ENCODE data around the gene PERCC1.

PERCC1 gene

DNA sequence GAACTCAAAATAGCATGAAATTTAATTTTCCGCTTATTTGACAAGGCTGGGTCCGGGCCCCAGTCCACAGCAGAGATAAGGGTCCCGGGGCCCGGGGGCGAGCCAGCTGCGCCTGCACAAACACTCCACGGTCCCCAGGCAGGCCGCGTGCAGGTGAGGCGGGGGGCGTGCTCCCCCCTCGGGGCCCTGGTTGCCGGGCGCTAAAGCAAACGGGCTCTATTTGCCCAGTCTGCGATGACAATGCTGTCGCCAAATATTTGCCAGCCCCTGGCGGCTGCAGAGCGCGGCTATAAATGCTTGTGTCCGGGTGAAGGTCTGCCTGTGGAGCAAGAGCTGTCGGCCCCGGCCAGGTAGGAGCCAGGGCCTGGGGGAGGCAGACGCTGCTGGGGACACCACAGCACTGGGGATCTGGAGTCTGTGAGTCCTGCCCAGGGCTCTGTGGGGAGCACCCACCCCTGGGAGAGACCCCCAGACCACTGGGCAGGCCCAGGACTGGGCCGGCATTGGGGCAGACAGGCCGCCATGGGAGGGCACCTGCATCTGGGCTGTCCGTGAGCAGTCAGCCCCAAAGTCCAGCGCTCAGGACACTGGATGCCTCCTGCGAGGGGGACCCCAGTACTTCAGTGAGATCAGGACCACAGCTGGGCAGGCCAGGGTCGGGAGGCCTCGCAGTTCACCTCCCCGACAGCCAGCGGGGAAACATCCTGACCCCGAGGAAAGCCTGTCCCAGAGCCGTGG is at the start of gene PERCC1:
Gene PERCC1 (plus strand): TSS at position 320 of the 738 bp plus-strand sequence. CDS start 1,516 bp downstream, outside the sequence.
- Histone ChIP-seq H3K9me3 (ENCODE audit: severe bottlenecking) (no peaks in the 10 kb centered on the region), H3K4me3 (ENCODE audit: low read depth, low read length) (no peak within 1 kb of the TSS), H3K36me3 (no peaks in the 10 kb centered on the region), H3K27me3 (ENCODE audit: insufficient read depth, low read depth, severe bottlenecking) (no peaks in the 10 kb centered on the region), H3K27ac (no peak within 1 kb of the TSS)
- no peak for DNase-seq
- TF ChIP-seq, protein P1, sequence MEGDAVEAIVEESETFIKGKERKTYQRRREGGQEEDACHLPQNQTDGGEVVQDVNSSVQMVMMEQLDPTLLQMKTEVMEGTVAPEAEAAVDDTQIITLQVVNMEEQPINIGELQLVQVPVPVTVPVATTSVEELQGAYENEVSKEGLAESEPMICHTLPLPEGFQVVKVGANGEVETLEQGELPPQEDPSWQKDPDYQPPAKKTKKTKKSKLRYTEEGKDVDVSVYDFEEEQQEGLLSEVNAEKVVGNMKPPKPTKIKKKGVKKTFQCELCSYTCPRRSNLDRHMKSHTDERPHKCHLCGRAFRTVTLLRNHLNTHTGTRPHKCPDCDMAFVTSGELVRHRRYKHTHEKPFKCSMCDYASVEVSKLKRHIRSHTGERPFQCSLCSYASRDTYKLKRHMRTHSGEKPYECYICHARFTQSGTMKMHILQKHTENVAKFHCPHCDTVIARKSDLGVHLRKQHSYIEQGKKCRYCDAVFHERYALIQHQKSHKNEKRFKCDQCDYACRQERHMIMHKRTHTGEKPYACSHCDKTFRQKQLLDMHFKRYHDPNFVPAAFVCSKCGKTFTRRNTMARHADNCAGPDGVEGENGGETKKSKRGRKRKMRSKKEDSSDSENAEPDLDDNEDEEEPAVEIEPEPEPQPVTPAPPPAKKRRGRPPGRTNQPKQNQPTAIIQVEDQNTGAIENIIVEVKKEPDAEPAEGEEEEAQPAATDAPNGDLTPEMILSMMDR (IDR thresholded peaks at IDR 0.05; ENCODE audit: low read depth, low read length): no peak

DNA sequence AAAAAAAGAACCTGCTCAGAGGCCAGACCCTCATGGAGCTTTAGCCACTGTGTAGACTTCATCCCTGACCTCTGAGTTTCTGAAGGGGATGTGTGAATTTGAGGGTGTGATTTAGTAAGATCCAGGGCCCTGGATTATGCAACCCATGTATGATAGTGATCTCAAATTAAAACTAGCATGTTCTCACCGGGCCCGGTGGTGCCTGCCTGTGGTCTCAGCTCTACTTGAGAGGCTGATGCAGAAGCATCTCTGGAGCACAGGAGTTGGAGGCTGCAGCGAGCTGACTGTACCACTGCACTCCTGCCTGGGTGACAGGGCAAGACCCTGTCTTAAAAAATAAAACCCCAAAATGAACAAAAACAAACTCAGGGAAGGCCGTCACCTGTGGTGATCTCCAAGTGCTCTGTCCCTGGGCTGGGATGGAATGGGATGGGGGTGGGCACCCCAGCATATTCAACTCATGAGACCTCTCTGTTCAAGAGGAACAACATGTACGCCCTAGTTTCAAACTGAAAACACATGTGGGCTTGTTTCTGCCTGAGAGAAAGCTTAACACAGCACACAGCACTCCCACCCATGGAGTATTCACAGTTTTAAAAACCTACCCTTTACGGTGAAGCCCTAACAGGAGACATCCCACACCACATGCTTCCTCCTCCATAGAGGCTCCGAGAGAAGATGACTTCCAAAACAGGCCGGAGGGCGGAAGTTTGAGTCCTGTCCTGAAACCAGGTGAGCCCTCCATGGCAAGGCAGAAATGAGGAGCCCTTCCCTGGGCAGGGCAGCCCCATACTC is 49.1 kb upstream of the PERCC1 start:
- H3K27me3 ChIP-seq (ENCODE audit: insufficient read depth, low read depth, severe bottlenecking): no peaks in the 10 kb centered on the region
- no peaks in the 10 kb centered on the region for H3K9me3 ChIP-seq (ENCODE audit: severe bottlenecking)
- H3K27ac ChIP-seq: no peak overlapping the region
- H3K4me3 ChIP-seq (ENCODE audit: low read depth, low read length): no peak overlapping the region
- DNase-seq: no peak
- TF ChIP-seq, protein P1 (IDR thresholded peaks at IDR 0.05; ENCODE audit: low read depth, low read length): no peak
- H3K36me3 ChIP-seq: no peaks in the 10 kb centered on the region; the same call in 1 of the 2 replicates

DNA sequence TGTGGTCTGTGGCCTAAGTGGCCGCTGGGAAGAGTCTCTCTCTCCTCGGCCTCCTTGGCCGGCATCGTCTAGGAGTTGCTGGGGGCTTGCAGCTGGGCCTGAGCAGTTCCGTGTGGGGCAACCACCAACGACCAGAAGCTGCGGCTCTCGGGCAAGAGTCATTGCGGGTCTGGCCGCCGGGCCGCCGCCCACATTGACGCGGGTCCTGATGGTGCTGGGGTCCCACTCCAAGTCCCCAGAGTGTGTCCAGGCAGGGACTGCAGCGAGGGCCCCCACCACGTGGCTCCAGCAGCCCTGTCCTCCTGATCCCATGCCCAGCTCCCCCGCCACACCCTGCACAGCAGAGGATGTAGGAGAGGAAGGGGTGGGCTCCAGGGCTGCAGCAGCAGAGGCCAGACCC is 47.3 kb upstream of the PERCC1 start:
- H3K9me3 ChIP-seq (ENCODE audit: severe bottlenecking): no peaks in the 10 kb centered on the region
- TF ChIP-seq, protein P1 (IDR thresholded peaks at IDR 0.05; ENCODE audit: low read depth, low read length): no peak
- no peaks in the 10 kb centered on the region; the same call in 1 of the 2 replicates for H3K36me3 ChIP-seq
- DNase-seq: no peak
- H3K27me3 ChIP-seq (ENCODE audit: insufficient read depth, low read depth, severe bottlenecking): no peaks in the 10 kb centered on the region
- H3K4me3 ChIP-seq (ENCODE audit: low read depth, low read length): no peak overlapping the region
- no peak overlapping the region for H3K27ac ChIP-seq

DNA sequence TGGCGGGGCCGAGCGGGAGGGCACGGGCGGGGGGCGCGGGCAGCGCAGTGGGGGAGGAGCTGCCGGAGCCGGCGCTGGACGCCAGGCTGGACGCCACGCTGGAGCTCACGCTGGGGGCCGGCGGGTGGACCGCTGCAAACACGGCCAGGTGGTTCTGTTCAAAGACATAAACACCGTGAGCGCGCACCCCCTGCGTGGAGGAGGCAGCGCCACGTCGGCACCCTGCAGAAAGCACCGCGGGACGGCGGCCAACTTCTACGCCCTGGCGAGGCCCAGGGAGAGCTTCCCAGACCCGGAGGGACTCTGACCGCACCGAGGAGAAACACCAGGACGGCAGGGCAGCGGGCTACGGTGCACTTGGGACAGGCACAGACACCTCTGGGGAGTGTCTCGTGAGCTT is 45.6 kb upstream of the PERCC1 start:
- Histone ChIP-seq H3K36me3 (peaks cover 4% of the 10 kb centered on the region), H3K27ac (no peak overlapping the region), H3K4me3 (ENCODE audit: low read depth, low read length) (no peak overlapping the region), H3K9me3 (ENCODE audit: severe bottlenecking) (no peaks in the 10 kb centered on the region), H3K27me3 (ENCODE audit: insufficient read depth, low read depth, severe bottlenecking) (no peaks in the 10 kb centered on the region)
- TF ChIP-seq, protein P1 (IDR thresholded peaks at IDR 0.05; ENCODE audit: low read depth, low read length): no peak
- no peak for DNase-seq

DNA sequence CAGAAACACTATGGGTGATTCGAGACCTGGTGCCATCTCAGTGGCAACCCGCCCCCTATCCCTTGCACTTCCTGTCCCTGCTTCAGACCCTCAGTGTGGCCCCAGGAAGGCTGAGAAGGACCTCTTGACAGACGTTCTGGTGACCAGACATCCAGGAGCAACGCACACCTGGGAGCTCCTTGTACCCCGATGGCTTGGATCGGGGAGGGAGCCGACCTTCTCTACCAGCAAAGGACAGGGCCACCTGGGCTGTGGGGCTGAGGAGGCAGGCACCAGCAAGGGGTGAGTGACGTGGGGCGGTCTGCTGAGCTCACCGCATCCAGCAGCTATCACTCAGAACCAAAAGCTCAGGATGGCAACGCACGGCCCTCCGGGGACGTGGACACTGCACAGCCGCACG is 43.5 kb upstream of the PERCC1 start:
- H3K4me3 ChIP-seq (ENCODE audit: low read depth, low read length): no peak overlapping the region
- no peak for DNase-seq
- no peaks in the 10 kb centered on the region for H3K9me3 ChIP-seq (ENCODE audit: severe bottlenecking)
- H3K27me3 ChIP-seq (ENCODE audit: insufficient read depth, low read depth, severe bottlenecking): no peaks in the 10 kb centered on the region
- TF ChIP-seq, protein P1 (IDR thresholded peaks at IDR 0.05; ENCODE audit: low read depth, low read length): no peak
- H3K27ac ChIP-seq: no peak overlapping the region
- peaks cover 14% of the 10 kb centered on the region for H3K36me3 ChIP-seq
